Ovary (tissue), 3 donors: ENCODE results near the gene S100A2.

Source experiments
- EP300 ChIP-seq: sonication (generic); formaldehyde crosslinking; IDR thresholded peaks from one replicate; pipeline ENCODE4 v1.6.1; 2017; ENCODE audit warnings: antibody characterized with exemption
- TF ChIP-seq, protein P1 (sequence below), 3 donors: fragments of 450-650 bp in 2 of 3; fragments of 200-600 bp in 1 of 3; IDR thresholded peaks; one replicate each; pipeline versions ENCODE4 v1.5.1 to v1.8.0; 2016 to 2022; ENCODE audit warnings: antibody characterized with exemption in 3 of 3, mild to moderate bottlenecking in 1 of 3
- donor health status: DM: no; HTN: no; CAD: no.

- TF ChIP-seq EP300: no peak
- TF ChIP-seq, protein P1, sequence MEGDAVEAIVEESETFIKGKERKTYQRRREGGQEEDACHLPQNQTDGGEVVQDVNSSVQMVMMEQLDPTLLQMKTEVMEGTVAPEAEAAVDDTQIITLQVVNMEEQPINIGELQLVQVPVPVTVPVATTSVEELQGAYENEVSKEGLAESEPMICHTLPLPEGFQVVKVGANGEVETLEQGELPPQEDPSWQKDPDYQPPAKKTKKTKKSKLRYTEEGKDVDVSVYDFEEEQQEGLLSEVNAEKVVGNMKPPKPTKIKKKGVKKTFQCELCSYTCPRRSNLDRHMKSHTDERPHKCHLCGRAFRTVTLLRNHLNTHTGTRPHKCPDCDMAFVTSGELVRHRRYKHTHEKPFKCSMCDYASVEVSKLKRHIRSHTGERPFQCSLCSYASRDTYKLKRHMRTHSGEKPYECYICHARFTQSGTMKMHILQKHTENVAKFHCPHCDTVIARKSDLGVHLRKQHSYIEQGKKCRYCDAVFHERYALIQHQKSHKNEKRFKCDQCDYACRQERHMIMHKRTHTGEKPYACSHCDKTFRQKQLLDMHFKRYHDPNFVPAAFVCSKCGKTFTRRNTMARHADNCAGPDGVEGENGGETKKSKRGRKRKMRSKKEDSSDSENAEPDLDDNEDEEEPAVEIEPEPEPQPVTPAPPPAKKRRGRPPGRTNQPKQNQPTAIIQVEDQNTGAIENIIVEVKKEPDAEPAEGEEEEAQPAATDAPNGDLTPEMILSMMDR (IDR thresholded peaks at IDR 0.05): no peak
Observed at GRCh38 chr1:153597206-153597605, 31.6 kb upstream of the S100A2 start.
